ENCODE measurements around the gene PARVB. TPM values are rescaled to one million over a fixed set of nuclear protein-coding genes. Genes with fewer than 3 reads are reported as not detected.

Gene PARVB
- polyA plus RNA-seq, 1 donor (not counting 4 experiments of a cell fraction or from before 2014, with no cell fraction given): 10.5 TPM

GRCh38 chr22:44002324-44002723 lies 21.8 kb upstream of the PARVB start:
- Histone ChIP-seq H3K4me1 (ENCODE audit: control insufficient read depth, extremely low read depth, insufficient read depth, low read length) (no peaks in the 10 kb centered on the region), H3K36me3 (ENCODE audit: control insufficient read depth in 2 of 2, extremely low read depth in 1 of 2, insufficient read depth in 2 of 2, low read length in 2 of 2) (peaks cover 6 to 9% of the 10 kb centered on the region in 2 experiments), H3K9me3 (ENCODE audit: control insufficient read depth, low read depth, low read length) (no peaks in the 10 kb centered on the region), H3K27me3 (ENCODE audit: control insufficient read depth, extremely low read depth, insufficient read depth, low read length) (no peaks in the 10 kb centered on the region), H3K4me2 (ENCODE audit: control insufficient read depth, extremely low read depth, insufficient read depth, low read depth, low read length) (no peak overlapping the region), H3K9me1 (ENCODE audit: control insufficient read depth, extremely low read depth, insufficient read depth, low read length) (no peaks in the 10 kb centered on the region), H3K4me3 (ENCODE audit: control insufficient read depth in 2 of 3, extremely low read depth in 1 of 3, insufficient read depth in 2 of 3, low read depth in 1 of 3, low read length in 3 of 3) (no peak overlapping the region), H3K27ac (ENCODE audit: control insufficient read depth, insufficient read depth, low read length) (no peak overlapping the region), H2AFZ (ENCODE audit: control insufficient read depth, low read length) (no peak overlapping the region), H3K9ac (ENCODE audit: control insufficient read depth, extremely low read depth, insufficient read depth, low read length) (no peak overlapping the region), H3K79me2 (ENCODE audit: control insufficient read depth, insufficient read depth, low read length) (no peaks in the 10 kb centered on the region), H4K20me1 (ENCODE audit: control insufficient read depth, extremely low read depth, insufficient read depth, low read length) (peaks cover 3% of the 10 kb centered on the region)
- dilution Hi-C loops (cut with MboI; ENCODE audit: extremely low pct_ligation_motif_present, low sequenced_read_pairs): no loop called here
- DNase-seq (ENCODE audit: low read depth, low spot score) (no peak), FAIRE-seq (no peak)
- TF ChIP-seq CTCF (optimal IDR thresholded peaks at IDR 0.05 in 1 of 3, IDR thresholded peaks at IDR 0.05 in 1 of 3, conservative IDR thresholded peaks at IDR 0.05 in 1 of 3; ENCODE audit: extremely low read depth in 1 of 3, insufficient read depth in 2 of 3, low read length in 3 of 3) (no peak), EZH2 (IDR thresholded peaks at IDR 0.05; ENCODE audit: low read length) (no peak)

- no peak for TF ChIP-seq CTCF (optimal IDR thresholded peaks at IDR 0.05 in 1 of 3, IDR thresholded peaks at IDR 0.05 in 1 of 3, conservative IDR thresholded peaks at IDR 0.05 in 1 of 3; ENCODE audit: extremely low read depth in 1 of 3, insufficient read depth in 2 of 3, low read length in 3 of 3)
- TF ChIP-seq EZH2 (IDR thresholded peaks at IDR 0.05; ENCODE audit: low read length): no peak
- no peaks in the 10 kb centered on the region for H3K9me3 ChIP-seq (ENCODE audit: control insufficient read depth, low read depth, low read length)
- dilution Hi-C loops (cut with MboI; ENCODE audit: extremely low pct_ligation_motif_present, low sequenced_read_pairs): no loop called here
- no peak overlapping the region for H3K9ac ChIP-seq (ENCODE audit: control insufficient read depth, extremely low read depth, insufficient read depth, low read length)
- H3K4me1 ChIP-seq (ENCODE audit: control insufficient read depth, extremely low read depth, insufficient read depth, low read length): no peaks in the 10 kb centered on the region
- FAIRE-seq: no peak
- H2AFZ ChIP-seq (ENCODE audit: control insufficient read depth, low read length): no peak overlapping the region
- peaks cover 3% of the 10 kb centered on the region for H4K20me1 ChIP-seq (ENCODE audit: control insufficient read depth, extremely low read depth, insufficient read depth, low read length)
- H3K27me3 ChIP-seq (ENCODE audit: control insufficient read depth, extremely low read depth, insufficient read depth, low read length): no peaks in the 10 kb centered on the region
- H3K79me2 ChIP-seq (ENCODE audit: control insufficient read depth, insufficient read depth, low read length): no peaks in the 10 kb centered on the region
- H3K4me2 ChIP-seq (ENCODE audit: control insufficient read depth, extremely low read depth, insufficient read depth, low read depth, low read length): no peak overlapping the region
- no peak overlapping the region for H3K4me3 ChIP-seq (ENCODE audit: control insufficient read depth in 2 of 3, extremely low read depth in 1 of 3, insufficient read depth in 2 of 3, low read depth in 1 of 3, low read length in 3 of 3)
- no peaks in the 10 kb centered on the region for H3K9me1 ChIP-seq (ENCODE audit: control insufficient read depth, extremely low read depth, insufficient read depth, low read length)
- H3K27ac ChIP-seq (ENCODE audit: control insufficient read depth, insufficient read depth, low read length): no peak overlapping the region
- H3K36me3 ChIP-seq (ENCODE audit: control insufficient read depth in 2 of 2, extremely low read depth in 1 of 2, insufficient read depth in 2 of 2, low read length in 2 of 2): peaks cover 6% of the 10 kb centered on the region in 2 experiments
- DNase-seq (ENCODE audit: low read depth, low spot score): no peak
Measured at GRCh38 chr22:44002997-44003396, 21.1 kb upstream of the PARVB start.
